IPS-NIHi7 (cell line): ENCODE data around the gene KIAA0825.

Experiments
- DNase-seq: peaks from one replicate; pipeline ENCODE4 v3.0.0; 2012; ENCODE audit warnings: mixed read lengths; ENCODE audit errors: extremely low spot score

Gene KIAA0825

GRCh38 chr5:94618493-94619328 is at the start of gene KIAA0825, which contains the start of gene SLF1:
KIAA0825 (minus strand) TSS chr5:94618604; CDS start chr5:94537126, 81,478 bp downstream.
SLF1 (plus strand) TSS chr5:94618669; CDS start chr5:94628811, 10,142 bp downstream.
- peak; percentile 91 for DNase-seq

GRCh38 chr5:94667937-94668336 is 49.5 kb upstream of the KIAA0825 start:
- no peak for DNase-seq

- DNase-seq = no peak
Measured at GRCh38 chr5:94661086-94661485, 42.7 kb upstream of the KIAA0825 start.

GRCh38 chr5:94660506-94660905 is 42.1 kb upstream of the KIAA0825 start:
- DNase-seq = no peak

GRCh38 chr5:94658272-94658671 is 39.9 kb upstream of the KIAA0825 start:
- DNase-seq = no peak

GRCh38 chr5:94649874-94650273 is 31.5 kb upstream of the KIAA0825 start:
- no peak for DNase-seq

GRCh38 chr5:94646758-94647157 is 28.4 kb upstream of the KIAA0825 start:
- no peak for DNase-seq

GRCh38 chr5:94645053-94645452 is 26.6 kb upstream of the KIAA0825 start:
- no peak for DNase-seq

- no peak for DNase-seq
Measured at GRCh38 chr5:94640176-94640575, 21.8 kb upstream of the KIAA0825 start.

- no peak for DNase-seq
Measured at GRCh38 chr5:94632024-94632423, 13.6 kb upstream of the KIAA0825 start.

GRCh38 chr5:94627191-94627590 is 8.8 kb upstream of the KIAA0825 start:
- DNase-seq = no peak

GRCh38 chr5:94623877-94624276 is 5.5 kb upstream of the KIAA0825 start:
- no peak for DNase-seq

GRCh38 chr5:94623011-94623410 is 4.6 kb upstream of the KIAA0825 start:
- no peak for DNase-seq

- no peak for DNase-seq
Measured at GRCh38 chr5:94621763-94622162, 3.4 kb upstream of the KIAA0825 start.

GRCh38 chr5:94620256-94620655 is 1.9 kb upstream of the KIAA0825 start:
- no peak for DNase-seq

GRCh38 chr5:94618029-94618492 is 343 bp downstream of the KIAA0825 start:
- peak; percentile 47 for DNase-seq

- no peak for DNase-seq
Measured at GRCh38 chr5:94615862-94616261, 2.5 kb downstream of the KIAA0825 start.

- no peak for DNase-seq
Measured at GRCh38 chr5:94614156-94614805, 4.1 kb downstream of the KIAA0825 start.

GRCh38 chr5:94613583-94613982 is 4.8 kb downstream of the KIAA0825 start:
- peak; percentile 31 for DNase-seq

GRCh38 chr5:94595281-94595840 is 23.0 kb downstream of the KIAA0825 start:
- DNase-seq = no peak

- DNase-seq = no peak
Measured at GRCh38 chr5:94577466-94578245, 40.7 kb downstream of the KIAA0825 start.

- DNase-seq = no peak
Measured at GRCh38 chr5:94575196-94575595, 43.2 kb downstream of the KIAA0825 start.
